ENCODE measurements around the gene CDK5R1.

Gene CDK5R1

GRCh38 chr17:32504166-32504990 lies 17.6 kb downstream of the CDK5R1 start:
- no peaks in the 10 kb centered on the region for H3K27me3 Mint-ChIP-seq
- H3K36me3 Mint-ChIP-seq, result peaks cover 0 to 1% of the 10 kb centered on the region in 2 donors
- DNase-seq, result no peak
- no peak for ATAC-seq (replicated peaks)
- H3K9me3 Mint-ChIP-seq, result no peaks in the 10 kb centered on the region
- peak overlapping the region; percentile 91 for H3K27ac Mint-ChIP-seq
- peaks cover 34 to 53% of the 10 kb centered on the region in 2 donors for H3K4me1 Mint-ChIP-seq
- H3K4me3 Mint-ChIP-seq, result peak overlapping the region; percentile 56 to 63

- no peak for ATAC-seq (replicated peaks)
- Mint-ChIP-seq H3K4me1 (peaks cover 25 to 44% of the 10 kb centered on the region in 2 donors), H3K27me3 (peaks cover 0 to 7% of the 10 kb centered on the region in 2 donors)
Observed at GRCh38 chr17:32508926-32509325, 22.1 kb downstream of the CDK5R1 start.

DNA sequence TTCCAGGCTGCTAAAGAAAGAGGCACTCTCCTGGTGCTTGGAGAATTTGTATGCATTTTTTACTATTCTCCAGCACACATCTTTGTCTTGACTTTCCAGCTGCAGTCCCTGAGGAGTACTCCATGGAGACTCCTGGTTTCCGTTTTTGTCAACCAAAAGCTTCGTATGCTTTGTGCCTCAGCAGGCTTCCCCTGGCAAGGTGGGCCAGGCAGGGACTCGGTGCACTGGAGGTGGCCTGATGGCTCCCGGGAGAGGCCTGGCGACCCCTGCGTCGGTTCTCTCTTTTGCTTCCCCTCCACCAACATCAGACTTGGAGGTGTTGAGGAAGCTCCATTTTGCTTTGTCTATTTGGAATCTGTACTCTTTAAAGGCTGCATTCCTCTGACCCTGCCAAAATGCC lies 23.7 kb downstream of the CDK5R1 start:
- H3K4me1 Mint-ChIP-seq, result peaks cover 15 to 34% of the 10 kb centered on the region in 2 donors
- peaks cover 0 to 7% of the 10 kb centered on the region in 2 donors for H3K27me3 Mint-ChIP-seq
- H3K4me3 Mint-ChIP-seq, result no peak overlapping the region
- DNase-seq (no peak), ATAC-seq (replicated peaks) (no peak)
- no peaks in the 10 kb centered on the region for H3K9me3 Mint-ChIP-seq
- no peak overlapping the region for H3K27ac Mint-ChIP-seq
- H3K36me3 Mint-ChIP-seq, result no peaks in the 10 kb centered on the region

More at GRCh38 chr17:32508926-32509325, 22.1 kb downstream of the CDK5R1 start:
- no peak overlapping the region for H3K27ac Mint-ChIP-seq
- H3K36me3 Mint-ChIP-seq, result no peaks in the 10 kb centered on the region
- no peaks in the 10 kb centered on the region for H3K9me3 Mint-ChIP-seq
- DNase-seq, result no peak
- H3K4me3 Mint-ChIP-seq, result no peak overlapping the region

DNA sequence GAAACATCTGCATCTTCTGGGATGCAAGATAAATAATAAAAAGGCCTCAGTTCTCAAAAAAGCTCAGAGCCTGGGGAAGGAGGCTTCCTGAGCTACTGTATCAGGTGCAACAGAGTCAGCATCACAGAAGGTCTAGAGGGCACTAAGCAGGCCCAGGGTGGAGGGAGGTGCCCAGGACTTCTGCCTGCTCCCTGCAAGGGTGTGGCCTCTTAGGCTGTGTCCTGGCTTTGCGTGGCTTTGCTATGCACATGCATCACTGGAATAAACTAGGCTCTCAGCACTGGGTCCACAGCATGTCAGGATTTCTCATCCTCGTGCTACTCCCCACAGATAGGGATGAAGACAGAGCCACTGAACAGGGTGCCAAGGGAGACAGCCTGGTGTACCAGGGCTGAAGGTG lies 25.5 kb downstream of the CDK5R1 start:
- H3K4me1 Mint-ChIP-seq, result peaks cover 28 to 46% of the 10 kb centered on the region in 2 donors
- no peak for ATAC-seq (replicated peaks)
- H3K27me3 Mint-ChIP-seq, result peaks cover 0 to 7% of the 10 kb centered on the region in 2 donors
- no peak for DNase-seq
- no peak overlapping the region for H3K4me3 Mint-ChIP-seq
- H3K36me3 Mint-ChIP-seq, result no peaks in the 10 kb centered on the region
- H3K9me3 Mint-ChIP-seq, result no peaks in the 10 kb centered on the region
- no peak overlapping the region for H3K27ac Mint-ChIP-seq

DNA sequence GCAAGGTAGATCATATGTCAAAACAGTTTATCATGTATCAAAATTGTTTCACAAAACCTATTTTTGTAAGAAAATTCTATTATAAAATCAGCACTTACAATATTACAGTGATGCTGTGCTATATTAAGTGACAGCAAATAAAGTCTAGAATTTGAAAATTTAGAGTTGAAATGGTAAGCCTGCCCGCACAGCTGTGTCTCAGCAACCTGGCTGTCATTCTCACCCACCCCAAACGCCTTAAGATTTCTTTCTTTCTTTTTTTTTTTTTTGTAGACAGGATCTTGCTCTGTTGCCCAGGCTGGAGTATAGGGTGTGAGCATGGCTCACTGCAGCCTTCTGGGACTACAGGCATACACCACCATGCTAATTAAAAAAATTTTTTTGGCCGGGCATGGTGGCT lies 26.8 kb downstream of the CDK5R1 start:
- peaks cover 34 to 57% of the 10 kb centered on the region in 2 donors for H3K4me1 Mint-ChIP-seq
- no peak overlapping the region for H3K27ac Mint-ChIP-seq
- no peak for ATAC-seq (replicated peaks)
- no peaks in the 10 kb centered on the region for H3K36me3 Mint-ChIP-seq
- no peak overlapping the region for H3K4me3 Mint-ChIP-seq
- no peaks in the 10 kb centered on the region for H3K9me3 Mint-ChIP-seq
- peaks cover 0 to 7% of the 10 kb centered on the region in 2 donors for H3K27me3 Mint-ChIP-seq
- no peak for DNase-seq

- H3K4me3 Mint-ChIP-seq, result no peak overlapping the region
- no peak overlapping the region for H3K27ac Mint-ChIP-seq
- H3K9me3 Mint-ChIP-seq, result no peaks in the 10 kb centered on the region
- H3K27me3 Mint-ChIP-seq, result peaks cover 6 to 7% of the 10 kb centered on the region in 2 donors
- no peak for DNase-seq
- ATAC-seq (replicated peaks), result no peak
- H3K36me3 Mint-ChIP-seq, result no peaks in the 10 kb centered on the region
- peaks cover 35 to 61% of the 10 kb centered on the region in 2 donors for H3K4me1 Mint-ChIP-seq
Observed at GRCh38 chr17:32514606-32515005, 27.8 kb downstream of the CDK5R1 start.

DNA sequence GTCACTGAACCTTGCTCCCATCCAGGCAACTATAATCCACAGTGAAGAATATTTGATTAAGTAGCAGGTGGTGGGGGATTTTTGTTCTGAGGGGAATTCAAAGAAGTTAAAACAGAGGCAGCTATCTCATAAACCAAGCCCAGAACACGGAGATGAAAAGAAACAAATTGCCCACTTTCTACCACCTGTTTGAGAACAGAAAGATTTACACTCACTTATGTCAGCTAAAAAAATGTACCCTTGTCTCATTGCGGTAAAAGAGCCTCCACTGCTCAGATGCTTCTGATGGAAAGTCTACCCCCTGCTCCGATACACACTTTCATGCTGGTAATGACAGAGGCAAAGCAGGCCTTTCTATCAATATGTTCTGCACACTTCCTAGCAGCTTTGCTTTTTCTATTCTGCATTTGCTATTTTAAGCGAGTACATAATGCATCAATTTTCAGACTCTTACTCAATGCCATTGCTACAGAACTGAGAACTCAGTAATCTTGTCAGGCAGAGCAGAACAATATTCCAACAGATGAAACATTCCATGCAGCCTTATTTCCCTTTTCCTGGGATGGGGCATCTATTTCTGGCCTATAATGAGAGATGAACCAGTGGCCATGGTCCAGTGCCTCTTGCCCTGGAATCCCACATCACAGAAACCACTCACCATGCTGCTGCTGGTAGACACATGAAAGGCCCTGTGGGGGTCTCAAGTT lies 29.0 kb downstream of the CDK5R1 start:
- DNase-seq (no peak), ATAC-seq (replicated peaks) (peak; percentile 35 to 49)
- Mint-ChIP-seq H3K36me3 (no peaks in the 10 kb centered on the region), H3K9me3 (no peaks in the 10 kb centered on the region), H3K27ac (peak overlapping the region; percentile 85), H3K4me3 (no peak overlapping the region), H3K27me3 (peaks cover 5 to 8% of the 10 kb centered on the region in 2 donors), H3K4me1 (peaks cover 46 to 70% of the 10 kb centered on the region in 2 donors)

GRCh38 chr17:32516450-32516849 lies 29.7 kb downstream of the CDK5R1 start:
- Mint-ChIP-seq H3K4me1 (peaks cover 46 to 70% of the 10 kb centered on the region in 2 donors), H3K27ac (peak overlapping the region; percentile 69), H3K27me3 (peaks cover 0 to 8% of the 10 kb centered on the region in 2 donors), H3K36me3 (peaks cover 0 to 3% of the 10 kb centered on the region in 2 donors), H3K9me3 (no peaks in the 10 kb centered on the region), H3K4me3 (no peak overlapping the region)
- ATAC-seq (replicated peaks) (no peak), DNase-seq (no peak)

- DNase-seq (no peak), ATAC-seq (replicated peaks) (peak; percentile 54 to 69)
- Mint-ChIP-seq H3K36me3 (peaks cover 0 to 3% of the 10 kb centered on the region in 2 donors), H3K9me3 (no peaks in the 10 kb centered on the region), H3K27me3 (peaks cover 0 to 8% of the 10 kb centered on the region in 2 donors), H3K4me3 (no peak overlapping the region), H3K27ac (peak overlapping the region; percentile 81), H3K4me1 (peaks cover 43 to 71% of the 10 kb centered on the region in 2 donors)
Observed at GRCh38 chr17:32516940-32517701, 30.3 kb downstream of the CDK5R1 start.

- Mint-ChIP-seq H3K27me3 (peaks cover 0 to 8% of the 10 kb centered on the region in 2 donors), H3K4me3 (no peak overlapping the region), H3K27ac (no peak overlapping the region), H3K9me3 (no peaks in the 10 kb centered on the region), H3K36me3 (peaks cover 2 to 7% of the 10 kb centered on the region in 2 donors), H3K4me1 (peaks cover 50 to 80% of the 10 kb centered on the region in 2 donors)
- DNase-seq, result no peak
- no peak for ATAC-seq (replicated peaks)
Observed at GRCh38 chr17:32517982-32518381, 31.2 kb downstream of the CDK5R1 start.

- peak overlapping the region; percentile 76 to 83 for H3K4me3 Mint-ChIP-seq
- ATAC-seq (replicated peaks) (no peak), DNase-seq (no peak)
- H3K36me3 Mint-ChIP-seq, result peaks cover 2 to 7% of the 10 kb centered on the region in 2 donors
- peaks cover 54 to 87% of the 10 kb centered on the region in 2 donors for H3K4me1 Mint-ChIP-seq
- H3K27ac Mint-ChIP-seq, result peak overlapping the region; percentile 81
- H3K27me3 Mint-ChIP-seq, result peaks cover 0 to 8% of the 10 kb centered on the region in 2 donors
- no peaks in the 10 kb centered on the region for H3K9me3 Mint-ChIP-seq
Observed at GRCh38 chr17:32518646-32519227, 31.9 kb downstream of the CDK5R1 start.

DNA sequence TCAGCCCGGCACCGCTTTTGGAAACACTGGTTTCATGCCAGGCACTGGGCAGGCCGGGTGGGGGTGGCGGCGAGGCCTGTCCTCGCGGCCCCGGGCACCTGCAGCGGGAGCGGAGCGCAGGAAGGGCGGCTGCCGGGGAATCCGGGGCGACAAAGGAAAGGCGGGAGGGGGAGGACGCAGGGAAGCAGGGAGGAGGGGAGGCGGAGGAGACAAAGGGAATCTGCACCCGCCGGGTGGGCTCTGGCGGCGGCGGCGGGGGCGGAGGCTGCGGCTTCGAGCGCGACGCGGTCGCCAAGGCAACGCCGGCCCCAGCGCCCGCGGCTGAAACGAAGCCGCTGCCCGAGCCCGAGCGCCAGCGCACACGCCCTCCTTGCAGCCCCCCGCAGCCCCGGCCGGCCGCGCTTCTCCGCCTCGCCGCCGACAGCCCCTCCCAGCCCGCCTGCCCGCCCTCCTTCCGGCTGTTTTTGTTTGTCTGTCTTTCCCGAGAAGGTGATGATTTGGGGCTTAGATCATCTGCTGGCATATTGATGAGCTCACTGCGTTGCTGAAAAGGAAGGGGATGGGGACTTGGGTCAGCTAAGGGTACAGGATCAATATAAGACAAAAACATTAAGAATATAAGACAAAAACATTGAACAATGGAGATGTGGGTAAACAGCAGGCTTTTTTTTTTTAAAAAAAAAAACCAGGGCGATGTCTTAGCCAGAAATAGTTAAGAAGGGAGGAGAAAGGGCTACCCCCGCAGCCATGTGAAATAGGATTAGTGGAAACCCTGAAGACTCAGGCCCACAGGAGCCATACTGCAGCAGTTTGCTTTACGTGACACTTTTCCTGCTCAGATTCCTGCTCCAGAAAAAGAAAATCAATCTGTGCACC lies 32.7 kb downstream of the CDK5R1 start:
- peaks cover 54 to 94% of the 10 kb centered on the region in 2 donors for H3K4me1 Mint-ChIP-seq
- H3K36me3 Mint-ChIP-seq, result peaks cover 2 to 7% of the 10 kb centered on the region in 2 donors
- peak overlapping the region; percentile 81 for H3K27ac Mint-ChIP-seq
- H3K27me3 Mint-ChIP-seq, result peaks cover 0 to 8% of the 10 kb centered on the region in 2 donors
- H3K4me3 Mint-ChIP-seq, result peak overlapping the region; percentile 78 to 83
- DNase-seq, result no peak
- no peaks in the 10 kb centered on the region for H3K9me3 Mint-ChIP-seq
- no peak for ATAC-seq (replicated peaks)

GRCh38 chr17:32520104-32520701 lies 33.4 kb downstream of the CDK5R1 start:
- peaks cover 58 to 97% of the 10 kb centered on the region in 2 donors for H3K4me1 Mint-ChIP-seq
- peak overlapping the region; percentile 59 for H3K27ac Mint-ChIP-seq
- peak; percentile 36 for DNase-seq
- peak; percentile 15 to 18 for ATAC-seq (replicated peaks)
- H3K36me3 Mint-ChIP-seq, result peaks cover 2 to 7% of the 10 kb centered on the region in 2 donors
- no peaks in the 10 kb centered on the region for H3K9me3 Mint-ChIP-seq
- peaks cover 0 to 8% of the 10 kb centered on the region in 2 donors for H3K27me3 Mint-ChIP-seq
- H3K4me3 Mint-ChIP-seq, result peak overlapping the region; percentile 78 to 83

All from stimulated activated naive B cell treated with anti-CD40 and anti-IgM and Interleukin-4, amounts not matched to agents 10 μg/mL and 1 μg/mL and 100 μg/mL, for 72 hours (primary cell).